GM10248 (cell line): ENCODE data around the gene TOP2B.

ENCODE experiments used
- CTCF ChIA-PET: fragments of 300-600 bp; sonication (Branson Sonifier 250); formaldehyde crosslinking; extraction: SDS; loops from one replicate; lab custom pipeline; 2021; ENCODE audit warnings: antibody characterized with exemption; lab: Yijun Ruan, JAX
- POLR2A ChIA-PET: fragments of 350-650 bp; sonication (Branson Sonifier 250); formaldehyde crosslinking; extraction: SDS; loops from one replicate; lab custom pipeline; 2020; ENCODE audit warnings: antibody characterized with exemption; lab: Yijun Ruan, JAX
- DNase-seq: peaks from one replicate; pipeline ENCODE4 v3.0.0; 2012; ENCODE audit errors: extremely low spot score
- CTCF ChIP-seq: IDR thresholded peaks from 2 replicates; pipeline ENCODE4 v1.5.1; 2012; ENCODE audit warnings: mild to moderate bottlenecking, low read depth; ENCODE audit errors: extremely low read depth, missing control alignments, control extremely low read depth

TOP2B gene

GRCh38 chr3:25689226-25689625 lies 24.5 kb upstream of the TOP2B start:
- no peak for TF ChIP-seq CTCF
- ChIA-PET POLR2A (no interaction called here), CTCF (interaction anchor here (1.2 to 1.6 kb wide), 3 partner anchors 8 to 29 kb away, joined by 3 to 4 read pairs (median 3); no protein-coding TSS in a partner anchor)
- no peak for DNase-seq

GRCh38 chr3:25687742-25688141 lies 23.0 kb upstream of the TOP2B start:
- POLR2A ChIA-PET = no interaction called here
- no peak for DNase-seq
- TF ChIP-seq CTCF = no peak
- CTCF ChIA-PET = interaction anchor here (0.7 kb wide), 1 partner anchor 12 kb away, joined by 3 read pairs; no protein-coding TSS in a partner anchor

GRCh38 chr3:25686766-25687165 lies 22.1 kb upstream of the TOP2B start:
- no peak for TF ChIP-seq CTCF
- ChIA-PET CTCF (interaction anchor here (4.0 kb wide), 1 partner anchor 19 kb away, joined by 11 read pairs; no protein-coding TSS in a partner anchor), POLR2A (no interaction called here)
- no peak for DNase-seq

GRCh38 chr3:25683882-25684281 lies 19.2 kb upstream of the TOP2B start:
- no peak for TF ChIP-seq CTCF
- CTCF ChIA-PET = interaction anchor here (0.6 to 4.0 kb wide), 6 partner anchors 12 to 1036 kb away, joined by 3 to 11 read pairs (median 6); no protein-coding TSS in a partner anchor
- POLR2A ChIA-PET = no interaction called here

GRCh38 chr3:25683410-25683809 lies 18.7 kb upstream of the TOP2B start:
- CTCF ChIA-PET = interaction anchor here (1.1 to 4.0 kb wide), 4 partner anchors 13 to 35 kb away, joined by 3 to 11 read pairs (median 6); no protein-coding TSS in a partner anchor
- no peak for TF ChIP-seq CTCF
- POLR2A ChIA-PET = no interaction called here
- DNase-seq = no peak

More at GRCh38 chr3:25683882-25684281, 19.2 kb upstream of the TOP2B start:
- DNase-seq = no peak

GRCh38 chr3:25679642-25680302 lies 15.1 kb upstream of the TOP2B start:
- no peak for DNase-seq
- TF ChIP-seq CTCF = no peak
- ChIA-PET CTCF (interaction anchor here (1.1 kb wide), 1 partner anchor 9 kb away, joined by 3 read pairs; no protein-coding TSS in a partner anchor), POLR2A (no interaction called here)
